A673 (cell line): ENCODE results near the gene NUDT3. TPM values are rescaled to one million over a fixed set of nuclear protein-coding genes. Genes with fewer than 3 reads are reported as not detected.

Experiments
- BruUV-seq: library from RNA; stranded (reverse); fragments of 400-500 nt; replicated peaks from 2 replicates; lab custom pipeline; 2021; lab: Mats Ljungman, UMichigan
- CTCF ChIA-PET: fragments of 300-600 bp; sonication (Branson Sonifier 250); formaldehyde crosslinking; loops from one replicate; lab custom pipeline; 2022; ENCODE audit warnings: antibody characterized with exemption; lab: Charles Lee
- POLR2A ChIA-PET: fragments of 300-600 bp; sonication (Branson Sonifier 250); formaldehyde crosslinking; loops from one replicate; lab custom pipeline; 2022; ENCODE audit warnings: antibody characterized with exemption; ENCODE audit not compliant: low non-redundant PET; lab: Charles Lee
- DNase-seq: peaks from one replicate; pipeline ENCODE4 v3.0.0-alpha.2; 2015; ENCODE audit warnings: low spot score
- H3K27ac ChIP-seq: fragments of 200-600 bp; sonication (generic); 2 replicates; pipeline ENCODE4 v1.5.1; 2016; ENCODE audit warnings: mixed run types, low read depth, mild to moderate bottlenecking, mixed read lengths, antibody characterized with exemption, low read length; ENCODE audit not compliant: poor library complexity, severe bottlenecking
- H3K27me3 ChIP-seq: fragments of 200-600 bp; sonication (generic); replicated peaks from 2 replicates; pipeline ENCODE4 v1.6.1; 2017; ENCODE audit warnings: mixed run types, low read depth, mild to moderate bottlenecking, mixed read lengths, antibody characterized with exemption, low read length; ENCODE audit not compliant: insufficient read depth, poor library complexity
- H3K36me3 ChIP-seq: fragments of 200-600 bp; sonication (generic); 2 replicates; pipeline ENCODE4 v1.6.1; 2016; ENCODE audit warnings: mixed run types, mild to moderate bottlenecking, mixed read lengths, antibody characterized with exemption, low read length; ENCODE audit not compliant: insufficient read depth, poor library complexity, severe bottlenecking
- H3K4me1 ChIP-seq: fragments of 200-600 bp; sonication (generic); 2 replicates; pipeline ENCODE4 v1.6.1; 2017; ENCODE audit warnings: mixed run types, mild to moderate bottlenecking, mixed read lengths, antibody characterized with exemption, low read length; ENCODE audit not compliant: insufficient read depth, poor library complexity, severe bottlenecking
- H3K4me3 ChIP-seq: fragments of 200-600 bp; sonication (generic); 2 replicates; pipeline ENCODE4 v1.5.1; 2016; ENCODE audit warnings: low read depth, mixed run types, mild to moderate bottlenecking, mixed read lengths, low read length; ENCODE audit not compliant: poor library complexity, severe bottlenecking
- H3K9me3 ChIP-seq: fragments of 200-600 bp; sonication (generic); 2 replicates; pipeline ENCODE4 v1.6.1; 2016; ENCODE audit warnings: mixed run types, low read depth, mild to moderate bottlenecking, mixed read lengths, antibody characterized with exemption, low read length; ENCODE audit not compliant: poor library complexity, severe bottlenecking
- CTCF ChIP-seq: fragments of 300-800, 200-600 bp; sonication (generic); conservative IDR thresholded peaks from 2 replicates; pipeline ENCODE4 v1.5.1; 2017; ENCODE audit warnings: low read depth, mild to moderate bottlenecking, antibody characterized with exemption, low read length, moderate library complexity, mixed read lengths
- EZH2 ChIP-seq: fragments of 200-600 bp; sonication (generic); IDR thresholded peaks from 2 replicates; pipeline ENCODE4 v1.6.1; 2017; ENCODE audit warnings: borderline replicate concordance, low read depth, mild to moderate bottlenecking, mixed read lengths, antibody characterized with exemption, low read length; ENCODE audit not compliant: poor library complexity, severe bottlenecking
- intact Hi-C: fragments of 100-400 bp; cut with micrococcal nuclease; formaldehyde crosslinking; loops from one replicate; pipeline ENCODE4 v1.10.0; 2022; ENCODE audit not compliant: unreplicated experiment
- total RNA-seq: library from RNA; stranded (reverse); gene quantifications from 2 replicates; pipeline ENCODE4 v1.2.3, GENCODE V29; 2021

The NUDT3 gene
- total RNA-seq, 1 experiment from 2014 or later = 34.1 TPM

GRCh38 chr6:34239893-34240292, 152.6 kb downstream of the NUDT3 start:
- H3K36me3 ChIP-seq = peaks cover 13% of the 10 kb centered on the region
- ChIA-PET POLR2A (no interaction called here), CTCF (no interaction called here)
- intact Hi-C loops = no loop called here
- H3K4me1 ChIP-seq = peaks cover 32% of the 10 kb centered on the region
- no peaks in the 10 kb centered on the region for H3K9me3 ChIP-seq
- no peak for DNase-seq
- BruUV-seq = no TSS peak
- H3K27ac ChIP-seq = no peak overlapping the region
- TF ChIP-seq CTCF (no peak), EZH2 (no peak)
- no peak overlapping the region for H3K4me3 ChIP-seq
- H3K27me3 ChIP-seq = no peaks in the 10 kb centered on the region

- ChIA-PET CTCF (no interaction called here), POLR2A (no interaction called here)
- Histone ChIP-seq H3K4me1 (peaks cover 28% of the 10 kb centered on the region), H3K27me3 (no peaks in the 10 kb centered on the region), H3K36me3 (peaks cover 13% of the 10 kb centered on the region), H3K27ac (no peak overlapping the region), H3K9me3 (no peaks in the 10 kb centered on the region), H3K4me3 (no peak overlapping the region)
- intact Hi-C loops = no loop called here
- TF ChIP-seq EZH2 = no peak
- no peak for TF ChIP-seq CTCF
- no peak for DNase-seq
- BruUV-seq = no TSS peak
Observed at GRCh38 chr6:34239500-34239825, 153.0 kb downstream of the NUDT3 start.

GRCh38 chr6:34238585-34239499, 153.6 kb downstream of the NUDT3 start:
- Histone ChIP-seq H3K4me3 (peak overlapping the region; percentile 58), H3K36me3 (peaks cover 10% of the 10 kb centered on the region), H3K27ac (peak overlapping the region; percentile 82), H3K9me3 (no peaks in the 10 kb centered on the region), H3K4me1 (peaks cover 21% of the 10 kb centered on the region), H3K27me3 (no peaks in the 10 kb centered on the region)
- TSS peak; percentile 39 for BruUV-seq
- CTCF ChIA-PET = no interaction called here
- no peak for TF ChIP-seq CTCF
- no peak for TF ChIP-seq EZH2
- no peak for DNase-seq
- POLR2A ChIA-PET = no interaction called here
- intact Hi-C loops = no loop called here
